ENCODE results near the gene SRGAP2.
"Not testable (repeated sequence)": the region's sequence is repeated elsewhere in the genome, so short reads cannot be mapped to it uniquely, and the experiment has no call there.

- not testable (repeated sequence) for TF ChIP-seq CTCF (conservative IDR thresholded peaks at IDR 0.05 in 1 of 2, IDR thresholded peaks at IDR 0.05 in 1 of 2; ENCODE audit: extremely low read depth in 1 of 2, insufficient read depth in 1 of 2, low read depth in 1 of 2, low read length in 2 of 2); EZH2 (IDR thresholded peaks at IDR 0.05; ENCODE audit: borderline replicate concordance, low read length)
These were observed 43.0 kb downstream of the SRGAP2 start for GRCh38 chr1:206246129-206246886.
